ENCODE measurements around the gene MOCS2.
A peak's percentile ranks its signal among the peaks of the same experiment; 100 is the strongest.
"Not testable (repeated sequence)": the region's sequence is repeated elsewhere in the genome, so short reads cannot be mapped to it uniquely, and the experiment has no call there.

Gene MOCS2

DNA sequence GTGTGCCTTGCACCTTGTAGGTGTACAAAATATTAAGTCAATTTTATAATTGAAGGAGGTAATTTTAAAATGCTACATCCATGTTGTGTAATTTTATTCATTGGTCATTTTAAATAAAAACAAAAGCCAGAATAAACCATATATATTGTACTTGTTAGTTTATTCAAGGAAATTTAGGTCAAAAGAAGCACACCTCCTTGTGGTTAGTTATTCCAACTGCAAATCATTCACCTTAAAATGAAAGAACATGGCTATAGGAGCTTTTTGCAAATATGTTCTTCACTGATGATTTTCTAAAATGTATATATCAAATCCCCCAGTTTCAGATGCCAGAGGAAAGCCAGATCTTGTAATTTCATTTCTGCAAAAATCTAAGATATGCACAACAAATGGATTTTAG is 5.4 kb upstream of the MOCS2 start:
- no peaks in the 10 kb centered on the region for H3K36me3 ChIP-seq (ENCODE audit: control insufficient read depth in 1 of 2, insufficient read depth in 2 of 2, low read length in 2 of 2)
- no peak overlapping the region for H3K4me3 ChIP-seq (ENCODE audit: low read depth in 1 of 2, low read length in 2 of 2)
- no peaks in the 10 kb centered on the region for H3K27me3 ChIP-seq (ENCODE audit: low read depth, low read length)
- H3K27ac ChIP-seq (ENCODE audit: low read length), result no peak overlapping the region
- H3K9me3 ChIP-seq (ENCODE audit: control insufficient read depth in 1 of 2, low read length in 2 of 2), result no peaks in the 10 kb centered on the region
- no peaks in the 10 kb centered on the region for H3K4me1 ChIP-seq (ENCODE audit: control insufficient read depth in 1 of 2, insufficient read depth in 2 of 2, low read length in 2 of 2)

DNA sequence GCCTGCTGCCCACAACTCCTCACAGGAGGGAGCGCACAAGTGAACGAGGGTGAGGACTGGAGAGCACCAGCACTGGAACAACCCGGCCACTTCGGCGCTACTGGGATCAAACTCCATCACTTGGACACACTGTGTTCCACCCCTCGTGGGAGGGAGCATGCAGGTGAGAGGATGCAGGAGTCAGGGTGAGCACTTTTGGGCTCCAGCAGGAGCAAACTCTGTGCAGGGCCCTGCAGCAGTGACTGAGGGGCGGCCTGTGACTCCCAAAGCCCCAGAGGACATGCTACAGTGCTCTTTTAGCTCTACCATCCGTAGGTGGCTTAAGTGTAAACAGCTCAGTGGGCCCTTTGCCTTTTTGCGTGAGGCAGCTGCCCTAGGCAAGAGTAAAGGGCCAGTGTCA is 4.4 kb upstream of the MOCS2 start:
- no peaks in the 10 kb centered on the region for H3K9me3 ChIP-seq (ENCODE audit: control insufficient read depth in 1 of 2, low read length in 2 of 2)
- no peak overlapping the region for H3K27ac ChIP-seq (ENCODE audit: low read length)
- H3K27me3 ChIP-seq (ENCODE audit: low read depth, low read length), result no peaks in the 10 kb centered on the region
- H3K4me3 ChIP-seq (ENCODE audit: low read depth in 1 of 2, low read length in 2 of 2), result no peak overlapping the region
- no peaks in the 10 kb centered on the region for H3K36me3 ChIP-seq (ENCODE audit: control insufficient read depth in 1 of 2, insufficient read depth in 2 of 2, low read length in 2 of 2)
- no peaks in the 10 kb centered on the region for H3K4me1 ChIP-seq (ENCODE audit: control insufficient read depth in 1 of 2, insufficient read depth in 2 of 2, low read length in 2 of 2)

DNA sequence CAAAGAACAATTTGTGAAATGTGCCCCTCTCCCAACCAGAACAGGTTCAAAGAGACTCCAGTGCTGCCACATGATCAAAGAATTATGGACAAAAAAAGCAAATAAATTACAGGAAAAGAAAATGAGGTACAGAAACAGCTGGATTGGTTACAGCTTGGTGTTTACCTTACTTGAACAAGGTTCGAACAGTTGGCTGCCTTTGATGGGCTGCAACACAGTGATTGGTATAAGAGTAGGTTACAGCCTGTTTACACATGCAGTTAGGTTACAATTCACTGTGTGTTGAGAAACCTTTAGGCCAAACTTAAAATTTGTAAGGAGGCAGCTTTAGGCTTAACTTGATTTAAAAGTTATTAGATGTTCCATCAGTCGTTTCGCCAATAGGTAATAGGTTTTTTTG is 3.4 kb upstream of the MOCS2 start:
- Histone ChIP-seq H3K9me3 (ENCODE audit: control insufficient read depth in 1 of 2, low read length in 2 of 2) (no peaks in the 10 kb centered on the region), H3K27me3 (ENCODE audit: low read depth, low read length) (no peaks in the 10 kb centered on the region), H3K4me1 (ENCODE audit: control insufficient read depth in 1 of 2, insufficient read depth in 2 of 2, low read length in 2 of 2) (no peaks in the 10 kb centered on the region), H3K36me3 (ENCODE audit: control insufficient read depth in 1 of 2, insufficient read depth in 2 of 2, low read length in 2 of 2) (no peaks in the 10 kb centered on the region), H3K4me3 (ENCODE audit: low read depth in 1 of 2, low read length in 2 of 2) (no peak overlapping the region), H3K27ac (ENCODE audit: low read length) (no peak overlapping the region)

DNA sequence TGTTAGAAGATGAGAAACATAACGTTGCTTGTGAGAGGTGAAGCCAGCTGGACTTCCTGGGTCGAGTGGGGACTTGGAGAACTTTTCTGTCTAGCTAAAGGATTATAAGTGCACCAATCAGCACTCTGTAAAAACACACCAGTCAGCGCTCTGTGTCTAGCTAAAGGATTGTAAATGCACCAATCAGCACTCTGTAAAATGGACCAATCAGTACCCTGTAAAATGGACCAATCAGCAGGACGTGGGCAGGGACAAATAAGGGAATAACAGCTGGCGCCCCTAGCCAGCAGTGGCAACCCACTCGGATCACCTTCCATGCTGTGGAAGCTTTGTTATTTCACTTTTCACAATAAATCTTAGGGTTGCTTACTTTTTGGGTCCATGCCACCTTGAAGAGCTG is 2.8 kb upstream of the MOCS2 start:
- H3K27me3 ChIP-seq (ENCODE audit: low read depth, low read length); H3K4me3 ChIP-seq (ENCODE audit: low read depth in 1 of 2, low read length in 2 of 2); H3K9me3 ChIP-seq (ENCODE audit: control insufficient read depth in 1 of 2, low read length in 2 of 2); H3K36me3 ChIP-seq (ENCODE audit: control insufficient read depth in 1 of 2, insufficient read depth in 2 of 2, low read length in 2 of 2); H3K27ac ChIP-seq (ENCODE audit: low read length); H3K4me1 ChIP-seq (ENCODE audit: control insufficient read depth in 1 of 2, insufficient read depth in 2 of 2, low read length in 2 of 2): not testable (repeated sequence)

DNA sequence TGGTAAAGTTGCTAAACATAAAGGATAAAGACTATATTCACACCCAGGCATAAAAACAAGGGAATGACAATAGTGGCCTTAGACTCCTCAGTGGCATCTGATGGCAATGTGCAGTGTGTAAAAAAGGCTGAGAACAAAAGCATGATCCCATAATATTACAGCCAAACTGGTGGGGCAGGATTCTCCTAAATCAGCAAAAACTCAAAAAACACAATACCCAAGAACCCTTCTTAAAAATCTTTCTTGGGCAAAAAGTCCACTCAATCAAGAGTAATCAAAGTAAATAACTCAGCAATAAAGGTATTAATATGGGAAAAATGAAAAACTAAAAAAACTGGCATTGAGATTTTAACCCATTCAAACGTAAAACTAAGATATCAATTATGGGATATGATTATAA is 1.6 kb upstream of the MOCS2 start:
- Histone ChIP-seq H3K36me3 (ENCODE audit: control insufficient read depth in 1 of 2, insufficient read depth in 2 of 2, low read length in 2 of 2) (peaks cover 0 to 5% of the 10 kb centered on the region in 2 donors), H3K27ac (ENCODE audit: low read length) (no peak overlapping the region), H3K4me3 (ENCODE audit: low read depth in 1 of 2, low read length in 2 of 2) (no peak overlapping the region), H3K4me1 (ENCODE audit: control insufficient read depth in 1 of 2, insufficient read depth in 2 of 2, low read length in 2 of 2) (peaks cover 0 to 6% of the 10 kb centered on the region in 2 donors), H3K27me3 (ENCODE audit: low read depth, low read length) (no peaks in the 10 kb centered on the region), H3K9me3 (ENCODE audit: control insufficient read depth in 1 of 2, low read length in 2 of 2) (no peaks in the 10 kb centered on the region)

DNA sequence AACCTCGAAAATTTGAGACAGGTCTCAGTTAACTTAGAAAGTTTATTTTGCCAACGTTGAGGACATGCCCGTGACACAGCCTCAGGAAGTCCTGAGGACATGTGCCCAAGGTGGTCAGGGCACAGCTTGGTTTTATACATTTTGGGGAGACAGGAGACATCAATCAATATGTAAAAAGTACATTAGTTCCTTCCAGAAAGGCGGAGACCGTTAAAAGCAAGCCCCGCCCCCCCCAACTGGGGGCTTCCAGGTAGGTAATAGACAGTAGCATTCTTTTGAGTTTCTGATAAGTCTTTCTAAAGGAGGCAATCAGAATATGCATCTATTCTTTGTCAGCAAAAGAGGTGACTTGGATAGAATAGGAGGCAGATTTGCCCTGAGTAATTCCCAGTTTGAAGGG is 599 bp upstream of the MOCS2 start:
- peak overlapping the region; percentile 78 for H3K27ac ChIP-seq (ENCODE audit: low read length)
- no peaks in the 10 kb centered on the region for H3K27me3 ChIP-seq (ENCODE audit: low read depth, low read length)
- no peaks in the 10 kb centered on the region for H3K9me3 ChIP-seq (ENCODE audit: control insufficient read depth in 1 of 2, low read length in 2 of 2)
- H3K4me3 ChIP-seq (ENCODE audit: low read depth in 1 of 2, low read length in 2 of 2), result peak overlapping the region; percentile 91 to 95
- H3K36me3 ChIP-seq (ENCODE audit: control insufficient read depth in 1 of 2, insufficient read depth in 2 of 2, low read length in 2 of 2), result peaks cover 0 to 5% of the 10 kb centered on the region in 2 donors
- peaks cover 0 to 6% of the 10 kb centered on the region in 2 donors for H3K4me1 ChIP-seq (ENCODE audit: control insufficient read depth in 1 of 2, insufficient read depth in 2 of 2, low read length in 2 of 2)

DNA sequence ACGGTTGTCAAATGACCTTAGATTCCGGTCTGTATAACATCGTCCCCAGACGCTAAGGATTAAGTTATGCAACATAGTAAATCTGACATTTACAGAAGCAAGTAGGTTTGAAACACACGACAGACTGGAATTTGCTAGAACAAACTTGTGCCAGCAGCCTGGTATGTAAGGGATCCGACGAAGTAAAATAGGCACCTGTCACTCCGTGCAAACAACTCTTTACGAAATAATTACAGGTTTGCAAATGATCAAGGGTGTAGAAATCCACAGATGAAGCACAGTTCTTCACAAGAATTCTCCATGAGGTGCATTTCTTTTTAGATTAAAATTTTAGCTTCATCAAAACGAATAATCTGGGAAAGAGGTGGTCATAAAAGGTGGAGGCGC is 508 bp downstream of the MOCS2 start:
- H3K4me1 ChIP-seq (ENCODE audit: control insufficient read depth in 1 of 2, insufficient read depth in 2 of 2, low read length in 2 of 2), result peaks cover 0 to 6% of the 10 kb centered on the region in 2 donors
- H3K27ac ChIP-seq (ENCODE audit: low read length), result peak overlapping the region; percentile 16

DNA sequence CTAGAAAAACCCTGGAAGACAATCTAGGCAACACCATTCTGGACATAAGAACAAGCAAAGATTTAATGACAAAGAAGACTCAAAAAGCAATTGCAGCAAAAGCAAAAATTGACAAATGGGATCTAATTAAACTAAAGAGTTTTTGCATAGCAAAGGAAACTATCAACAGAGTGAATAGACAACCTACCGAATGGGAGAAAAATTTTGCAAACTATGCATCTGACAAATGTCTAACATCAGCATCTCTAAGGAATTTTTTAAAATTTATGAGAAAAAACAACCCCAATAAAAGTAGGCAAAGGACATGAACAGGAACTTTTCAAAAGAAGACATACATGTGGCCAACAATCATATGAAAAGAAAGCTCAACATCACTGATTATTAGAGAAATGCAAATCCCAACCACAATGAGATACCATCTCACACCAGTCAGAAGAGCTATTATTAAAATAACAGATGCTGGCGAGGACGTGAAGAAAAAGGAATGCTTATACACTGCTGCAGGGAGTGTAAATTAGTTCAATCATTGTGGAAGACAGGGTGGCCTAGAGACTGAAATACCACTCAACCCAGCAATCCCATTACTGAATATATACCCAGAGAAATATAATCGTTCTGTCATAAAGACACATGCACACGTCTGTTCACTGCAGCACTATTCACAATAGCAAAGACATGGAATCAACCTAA is 3.8 kb downstream of the MOCS2 start:
- Histone ChIP-seq H3K4me1 (ENCODE audit: control insufficient read depth in 1 of 2, insufficient read depth in 2 of 2, low read length in 2 of 2) (peaks cover 0 to 6% of the 10 kb centered on the region in 2 donors), H3K36me3 (ENCODE audit: control insufficient read depth in 1 of 2, insufficient read depth in 2 of 2, low read length in 2 of 2) (peaks cover 13 to 14% of the 10 kb centered on the region in 2 donors), H3K27ac (ENCODE audit: low read length) (no peak overlapping the region), H3K4me3 (ENCODE audit: low read depth in 1 of 2, low read length in 2 of 2) (no peak overlapping the region), H3K9me3 (ENCODE audit: control insufficient read depth in 1 of 2, low read length in 2 of 2) (no peaks in the 10 kb centered on the region), H3K27me3 (ENCODE audit: low read depth, low read length) (no peaks in the 10 kb centered on the region)

More for the DNA sequence above, 508 bp downstream of the MOCS2 start:
- peak overlapping the region; percentile 91 to 95 for H3K4me3 ChIP-seq (ENCODE audit: low read depth in 1 of 2, low read length in 2 of 2)
- peaks cover 0 to 8% of the 10 kb centered on the region in 2 donors for H3K36me3 ChIP-seq (ENCODE audit: control insufficient read depth in 1 of 2, insufficient read depth in 2 of 2, low read length in 2 of 2)
- H3K9me3 ChIP-seq (ENCODE audit: control insufficient read depth in 1 of 2, low read length in 2 of 2), result no peaks in the 10 kb centered on the region
- H3K27me3 ChIP-seq (ENCODE audit: low read depth, low read length), result no peaks in the 10 kb centered on the region

DNA sequence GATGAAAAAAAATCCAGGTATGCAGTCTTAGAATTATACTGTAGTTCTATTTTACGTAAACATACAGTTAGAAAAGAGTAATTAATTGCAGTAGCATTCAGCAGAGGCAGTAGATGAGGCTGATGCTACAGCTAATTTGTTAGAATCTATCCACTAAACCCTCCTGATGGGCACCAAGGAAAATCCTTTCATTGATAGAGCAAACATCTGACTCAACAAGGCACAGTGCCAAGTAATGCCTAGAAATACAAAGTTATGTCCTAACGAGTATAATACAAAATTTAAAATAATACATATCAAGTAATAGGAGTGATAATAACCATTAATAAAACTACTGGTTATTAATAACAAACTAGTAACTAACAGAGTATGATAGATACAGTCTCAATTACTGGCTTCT is 9.0 kb downstream of the MOCS2 start:
- Histone ChIP-seq H3K27ac (ENCODE audit: low read length) (no peak overlapping the region), H3K9me3 (ENCODE audit: control insufficient read depth in 1 of 2, low read length in 2 of 2) (no peaks in the 10 kb centered on the region), H3K4me3 (ENCODE audit: low read depth in 1 of 2, low read length in 2 of 2) (no peak overlapping the region), H3K27me3 (ENCODE audit: low read depth, low read length) (no peaks in the 10 kb centered on the region), H3K4me1 (ENCODE audit: control insufficient read depth in 1 of 2, insufficient read depth in 2 of 2, low read length in 2 of 2) (peaks cover 0 to 16% of the 10 kb centered on the region in 2 donors), H3K36me3 (ENCODE audit: control insufficient read depth in 1 of 2, insufficient read depth in 2 of 2, low read length in 2 of 2) (peaks cover 34 to 46% of the 10 kb centered on the region in 2 donors)

DNA sequence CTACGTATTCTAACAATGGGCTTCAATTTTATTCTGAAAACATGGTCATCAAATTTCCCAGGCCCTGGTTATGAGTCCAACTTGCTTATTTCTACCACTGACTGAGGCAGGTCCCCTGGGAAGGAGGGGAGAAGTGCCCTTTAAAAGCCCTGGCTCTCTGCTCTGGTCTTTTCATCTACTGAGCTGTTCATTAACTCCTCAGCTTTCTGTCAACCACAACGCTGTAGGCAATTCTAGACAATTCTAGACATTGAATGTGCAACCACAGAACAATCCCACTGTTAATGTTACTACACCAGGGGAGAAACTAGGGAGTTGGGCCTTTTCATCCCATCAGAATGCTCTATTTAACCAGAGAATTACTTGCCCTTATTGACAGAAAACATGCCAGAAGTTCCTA is 10.0 kb downstream of the MOCS2 start:
- H3K4me3 ChIP-seq (ENCODE audit: low read depth in 1 of 2, low read length in 2 of 2), result no peak overlapping the region
- no peaks in the 10 kb centered on the region for H3K27me3 ChIP-seq (ENCODE audit: low read depth, low read length)
- no peaks in the 10 kb centered on the region for H3K9me3 ChIP-seq (ENCODE audit: control insufficient read depth in 1 of 2, low read length in 2 of 2)
- H3K4me1 ChIP-seq (ENCODE audit: control insufficient read depth in 1 of 2, insufficient read depth in 2 of 2, low read length in 2 of 2), result peaks cover 0 to 24% of the 10 kb centered on the region in 2 donors
- no peak overlapping the region for H3K27ac ChIP-seq (ENCODE audit: low read length)
- H3K36me3 ChIP-seq (ENCODE audit: control insufficient read depth in 1 of 2, insufficient read depth in 2 of 2, low read length in 2 of 2), result peaks cover 31 to 46% of the 10 kb centered on the region in 2 donors

DNA sequence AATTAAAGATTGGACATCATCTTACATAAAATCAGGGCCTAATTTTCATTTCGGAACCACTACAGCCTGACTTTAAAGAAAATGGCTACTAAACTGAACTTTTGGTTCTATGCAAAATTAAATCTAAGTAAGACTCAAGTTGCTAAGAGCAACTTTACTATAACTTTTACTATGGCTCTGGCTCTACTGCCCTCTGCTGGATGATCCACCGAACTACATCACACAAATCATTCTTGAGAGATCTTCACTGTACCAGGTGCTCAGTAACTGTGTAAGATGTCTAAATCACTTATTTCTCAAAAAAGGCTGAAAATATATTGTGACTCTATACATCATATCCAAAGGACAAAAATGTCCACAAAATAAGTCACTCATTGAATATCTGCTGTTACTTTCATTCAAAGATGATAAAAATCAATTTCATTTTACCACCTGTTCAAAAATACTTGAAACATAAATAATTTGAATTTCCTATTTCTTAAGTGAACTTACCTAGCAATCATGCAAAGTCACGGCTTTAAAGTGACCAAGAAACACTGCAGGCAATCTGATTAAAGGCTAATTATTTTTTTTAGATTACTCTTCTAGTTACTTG is 13.5 kb downstream of the MOCS2 start:
- Histone ChIP-seq H3K27ac (ENCODE audit: low read length) (no peak overlapping the region), H3K4me1 (ENCODE audit: control insufficient read depth in 1 of 2, insufficient read depth in 2 of 2, low read length in 2 of 2) (peaks cover 0 to 29% of the 10 kb centered on the region in 2 donors), H3K36me3 (ENCODE audit: control insufficient read depth in 1 of 2, insufficient read depth in 2 of 2, low read length in 2 of 2) (peaks cover 28 to 41% of the 10 kb centered on the region in 2 donors), H3K4me3 (ENCODE audit: low read depth in 1 of 2, low read length in 2 of 2) (no peak overlapping the region), H3K27me3 (ENCODE audit: low read depth, low read length) (no peaks in the 10 kb centered on the region), H3K9me3 (ENCODE audit: control insufficient read depth in 1 of 2, low read length in 2 of 2) (no peaks in the 10 kb centered on the region)

DNA sequence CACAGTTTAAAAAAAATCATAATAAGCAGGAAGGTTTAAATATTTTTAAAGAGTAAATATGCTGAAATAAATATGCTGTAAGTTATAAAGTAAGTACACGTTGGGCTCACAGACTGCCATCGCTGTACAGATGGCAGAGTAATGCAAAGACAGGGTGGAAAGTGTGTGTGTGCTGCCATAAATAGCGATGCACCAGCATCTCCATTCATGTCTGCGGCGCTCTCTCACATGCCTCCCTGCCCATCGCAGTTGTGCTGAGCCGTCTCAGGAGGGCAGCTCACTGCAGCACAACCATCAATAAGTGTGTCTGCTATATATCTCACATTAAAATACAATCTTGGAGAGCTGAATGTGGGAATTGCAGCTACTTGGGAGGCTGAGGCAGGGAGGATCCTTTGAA is 14.3 kb downstream of the MOCS2 start:
- no peak overlapping the region for H3K4me3 ChIP-seq (ENCODE audit: low read depth in 1 of 2, low read length in 2 of 2)

More for the DNA sequence above, 14.3 kb downstream of the MOCS2 start:
- Histone ChIP-seq H3K36me3 (ENCODE audit: control insufficient read depth in 1 of 2, insufficient read depth in 2 of 2, low read length in 2 of 2) (peaks cover 26 to 33% of the 10 kb centered on the region in 2 donors), H3K4me1 (ENCODE audit: control insufficient read depth in 1 of 2, insufficient read depth in 2 of 2, low read length in 2 of 2) (peaks cover 0 to 31% of the 10 kb centered on the region in 2 donors), H3K9me3 (ENCODE audit: control insufficient read depth in 1 of 2, low read length in 2 of 2) (no peaks in the 10 kb centered on the region), H3K27me3 (ENCODE audit: low read depth, low read length) (no peaks in the 10 kb centered on the region), H3K27ac (ENCODE audit: low read length) (no peak overlapping the region)

All from muscle layer of duodenum (tissue), 2 donors.